Gastroesophageal sphincter (tissue), 4 donors: Measurements from ENCODE around the gene CERCAM. TPM values are rescaled to one million over a fixed set of nuclear protein-coding genes. Genes with fewer than 3 reads are reported as not detected.

ENCODE experiments used
- ATAC-seq: fragments of 150-250 bp; one replicate; pipeline ENCODE4 v1.9.1; 2016; ENCODE audit warnings: mild to moderate bottlenecking, moderate library complexity
- H3K27ac ChIP-seq, 4 donors: fragments of 200-600 bp; sonication (generic) in 3 of 4; 1 replicate in 3 of 4; 2 replicates in 1 of 4; pipeline ENCODE4 v1.5.1; 2016 to 2019
- H3K27me3 ChIP-seq: fragments of 200-600 bp; sonication (generic); one replicate; pipeline ENCODE4 v1.5.1; 2019
- H3K36me3 ChIP-seq, 2 donors: fragments of 200-600 bp; sonication (generic); one replicate each; pipeline ENCODE4 v1.5.1; 2019; ENCODE audit warnings: control low read depth in 1 of 2
- H3K4me1 ChIP-seq, 3 donors: fragments of 200-600 bp; sonication (generic); 1 replicate in 2 of 3; 2 replicates in 1 of 3; pipeline ENCODE4 v1.5.1; 2016 to 2019; ENCODE audit warnings: control low read depth in 2 of 3
- H3K4me3 ChIP-seq, 2 donors: fragments of 200-600 bp; sonication (generic); one replicate each; pipeline ENCODE4 v1.5.1; 2019; ENCODE audit warnings: mild to moderate bottlenecking in 1 of 2, moderate library complexity in 1 of 2
- H3K9me3 ChIP-seq, 3 donors: fragments of 200-600 bp; sonication (generic); one replicate each; pipeline ENCODE4 v1.5.1; 2017 to 2019; ENCODE audit warnings: control low read depth in 2 of 3
- EP300 ChIP-seq: sonication (generic); formaldehyde crosslinking; IDR thresholded peaks from one replicate; pipeline ENCODE4 v1.6.1; 2017; ENCODE audit warnings: antibody characterized with exemption, mild to moderate bottlenecking
- POLR2A ChIP-seq, 2 donors: fragments of 450-650 bp; IDR thresholded peaks; one replicate each; pipeline ENCODE4 v1.6.1; 2017; ENCODE audit warnings: antibody characterized with exemption in 2 of 2, mild to moderate bottlenecking in 2 of 2, moderate library complexity in 1 of 2
- POLR2AphosphoS5 ChIP-seq: sonication (generic); formaldehyde crosslinking; IDR thresholded peaks from one replicate; pipeline ENCODE4 v1.6.1; 2017; ENCODE audit warnings: antibody characterized with exemption
- WGBS, 2 donors: methylation state at CpG; one replicate each; pipeline ENCODE4 v1.1.5; 2018; ENCODE audit warnings: low coverage in 1 of 2; 5-methylcytosine and 5-hydroxymethylcytosine counted together
- total RNA-seq, 4 donors: library from RNA; depleted of rRNA; stranded (reverse); fragments of >200 nt; gene quantifications; one replicate each; pipeline ENCODE4 v1.1.0, GENCODE V29; 2016
- TF ChIP-seq, protein P1 (sequence below), 4 experiments: fragments of 200-600 bp in 2 of 4; fragments of 450-650 bp in 2 of 4; sonication (generic) in 1 of 4; IDR thresholded peaks; one replicate each; pipeline ENCODE4 v1.5.1; 2017 to 2019; ENCODE audit warnings: antibody characterized with exemption in 4 of 4, mild to moderate bottlenecking in 2 of 4, moderate library complexity in 2 of 4

The CERCAM gene
- total RNA-seq = 10 to 100 TPM; 18.0 to 30.0 (median 28.1) TPM

DNA sequence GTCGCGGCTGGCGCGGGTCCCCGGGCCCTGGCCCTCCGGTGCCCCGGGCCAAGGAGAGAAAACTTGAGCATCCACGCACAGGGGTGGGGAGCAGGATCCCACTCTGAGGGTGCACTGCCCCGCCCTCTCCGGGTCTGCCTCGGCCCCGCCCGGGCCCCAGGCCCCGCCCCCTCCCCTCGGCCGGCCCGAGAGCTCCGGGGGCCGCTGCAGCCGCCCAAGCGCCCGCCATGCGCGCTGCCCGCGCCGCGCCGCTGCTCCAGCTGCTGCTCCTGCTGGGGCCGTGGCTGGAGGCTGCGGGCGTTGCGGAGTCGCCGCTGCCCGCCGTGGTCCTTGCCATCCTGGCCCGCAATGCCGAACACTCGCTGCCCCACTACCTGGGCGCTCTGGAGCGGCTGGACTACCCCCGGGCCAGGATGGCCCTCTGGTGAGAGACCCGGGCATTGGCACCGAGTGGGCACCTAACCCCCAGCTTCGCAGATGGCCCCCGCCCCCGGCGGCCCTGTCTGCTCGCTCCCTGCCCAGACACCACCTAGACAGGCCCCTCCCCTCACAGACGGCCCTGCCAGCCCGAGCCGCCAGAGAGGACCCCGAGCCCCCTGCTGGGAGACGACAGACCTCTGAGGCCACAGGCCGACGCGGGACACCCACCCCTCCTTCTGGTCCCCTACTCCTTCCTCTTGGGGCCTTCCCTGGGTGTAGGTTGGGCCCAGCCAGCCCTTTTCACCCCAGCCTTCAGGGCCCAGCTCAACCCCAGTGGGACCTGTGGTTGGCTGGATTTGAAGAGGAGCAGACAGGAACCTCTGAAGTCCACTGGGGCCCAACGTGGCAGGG lies at the start of gene CERCAM:
Gene CERCAM (plus strand): TSS at position 207 of the 831 bp plus-strand sequence. CDS start 21 bp downstream, at position 228.
- WGBS, 2 donors = 0% methylated on average over 2 of the region's 59 CpGs; no CpG with 5 or more reads in 1 of the 2 donors
- no peaks in the 10 kb centered on the region for H3K9me3 ChIP-seq
- H3K27ac ChIP-seq = peak within 1 kb of the TSS in 3 of 4 donors; percentile 78 to 88 (median 88)
- peaks cover 0 to 32% (median 14%) of the 10 kb centered on the region in 3 donors for H3K4me1 ChIP-seq
- peaks cover 0 to 33% of the 10 kb centered on the region in 2 donors for H3K36me3 ChIP-seq
- TF ChIP-seq POLR2AphosphoS5 (no peak), POLR2A (IDR thresholded peaks at IDR 0.05) (no peak), EP300 (no peak)
- TF ChIP-seq, protein P1, sequence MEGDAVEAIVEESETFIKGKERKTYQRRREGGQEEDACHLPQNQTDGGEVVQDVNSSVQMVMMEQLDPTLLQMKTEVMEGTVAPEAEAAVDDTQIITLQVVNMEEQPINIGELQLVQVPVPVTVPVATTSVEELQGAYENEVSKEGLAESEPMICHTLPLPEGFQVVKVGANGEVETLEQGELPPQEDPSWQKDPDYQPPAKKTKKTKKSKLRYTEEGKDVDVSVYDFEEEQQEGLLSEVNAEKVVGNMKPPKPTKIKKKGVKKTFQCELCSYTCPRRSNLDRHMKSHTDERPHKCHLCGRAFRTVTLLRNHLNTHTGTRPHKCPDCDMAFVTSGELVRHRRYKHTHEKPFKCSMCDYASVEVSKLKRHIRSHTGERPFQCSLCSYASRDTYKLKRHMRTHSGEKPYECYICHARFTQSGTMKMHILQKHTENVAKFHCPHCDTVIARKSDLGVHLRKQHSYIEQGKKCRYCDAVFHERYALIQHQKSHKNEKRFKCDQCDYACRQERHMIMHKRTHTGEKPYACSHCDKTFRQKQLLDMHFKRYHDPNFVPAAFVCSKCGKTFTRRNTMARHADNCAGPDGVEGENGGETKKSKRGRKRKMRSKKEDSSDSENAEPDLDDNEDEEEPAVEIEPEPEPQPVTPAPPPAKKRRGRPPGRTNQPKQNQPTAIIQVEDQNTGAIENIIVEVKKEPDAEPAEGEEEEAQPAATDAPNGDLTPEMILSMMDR (IDR thresholded peaks at IDR 0.05) = no peak
- ATAC-seq = peak; percentile 92
- peak within 1 kb of the TSS; percentile 64 to 78 for H3K4me3 ChIP-seq
- peaks cover 11% of the 10 kb centered on the region for H3K27me3 ChIP-seq

DNA sequence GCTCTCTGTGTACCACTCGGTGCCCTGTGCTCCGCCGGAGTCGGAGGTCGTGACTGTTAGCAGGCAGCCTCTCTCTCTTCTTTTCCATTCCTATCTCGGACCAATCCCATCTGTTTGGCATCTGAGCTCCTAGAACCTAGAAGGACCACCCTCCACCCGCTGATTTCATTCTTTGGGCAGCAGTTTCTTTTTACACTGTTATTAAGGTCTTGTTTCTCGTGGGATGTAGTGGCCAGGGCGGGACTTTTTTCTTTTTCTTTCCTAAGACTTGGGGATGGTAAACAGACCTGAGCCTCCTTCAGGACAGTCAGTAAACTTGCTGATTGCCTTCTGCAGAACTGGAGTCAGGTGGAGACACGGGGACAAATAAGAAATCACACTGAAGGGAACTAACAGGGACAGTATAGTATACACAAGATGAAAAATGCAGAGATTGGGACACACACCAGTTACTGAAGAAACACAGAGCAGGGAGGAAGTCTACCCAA lies 49.0 kb upstream of the CERCAM start:
- TF ChIP-seq POLR2AphosphoS5 (no peak), POLR2A (IDR thresholded peaks at IDR 0.05) (no peak), EP300 (no peak)
- TF ChIP-seq, protein P1 (IDR thresholded peaks at IDR 0.05) = no peak
- H3K4me3 ChIP-seq = peak overlapping the region; percentile 58 to 83
- 0 to 1% methylated on average over 7 to 9 of the region's 10 CpGs for WGBS, 2 donors
- H3K27ac ChIP-seq = peak overlapping the region; percentile 55 to 98 (median 92)
- no peak for ATAC-seq
- H3K9me3 ChIP-seq = no peaks in the 10 kb centered on the region
- no peaks in the 10 kb centered on the region for H3K27me3 ChIP-seq
- H3K4me1 ChIP-seq = peaks cover 3 to 50% (median 14%) of the 10 kb centered on the region in 3 donors
- peaks cover 0 to 29% of the 10 kb centered on the region in 2 donors for H3K36me3 ChIP-seq

- Histone ChIP-seq H3K27me3 (no peaks in the 10 kb centered on the region), H3K4me1 (peaks cover 3 to 50% (median 14%) of the 10 kb centered on the region in 3 donors), H3K36me3 (peaks cover 0 to 29% of the 10 kb centered on the region in 2 donors), H3K27ac (peak overlapping the region in 3 of 4 donors; percentile 23 to 94 (median 90)), H3K9me3 (no peaks in the 10 kb centered on the region), H3K4me3 (peak overlapping the region; percentile 58 to 83)
- no peak for ATAC-seq
- TF ChIP-seq EP300 (no peak), POLR2AphosphoS5 (no peak), POLR2A (IDR thresholded peaks at IDR 0.05) (no peak)
- TF ChIP-seq, protein P1 (IDR thresholded peaks at IDR 0.05) = no peak
- 24 to 55% methylated on average over 1 to 4 of the region's 4 CpGs for WGBS, 2 donors
Measured at GRCh38 chr9:128372188-128372641, 48.4 kb upstream of the CERCAM start.

DNA sequence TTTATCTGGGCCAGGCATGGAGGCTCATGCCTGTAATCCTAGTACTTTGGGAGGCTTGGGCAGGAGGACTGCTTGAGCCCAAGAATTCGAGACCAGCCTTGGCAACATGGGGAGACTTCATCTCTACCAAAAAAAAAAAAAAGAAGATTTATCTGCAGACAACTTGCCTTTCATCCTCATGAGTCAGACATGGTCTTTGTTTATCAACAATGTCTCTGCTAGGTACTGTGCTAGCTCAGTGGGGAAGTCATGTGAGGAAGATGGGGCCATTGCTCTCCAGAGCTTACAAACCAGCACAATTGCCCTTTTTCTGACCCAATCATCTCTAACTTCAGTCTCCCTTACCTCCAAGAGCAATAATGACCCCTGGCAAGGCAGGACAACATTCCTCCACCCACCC lies 47.9 kb upstream of the CERCAM start:
- no peak for ATAC-seq
- WGBS, 2 donors = 80% methylated on average over 1 of the region's 1 CpG; no CpG with 5 or more reads in 1 of the 2 donors

More for the DNA sequence above, 47.9 kb upstream of the CERCAM start:
- Histone ChIP-seq H3K36me3 (peaks cover 0 to 33% of the 10 kb centered on the region in 2 donors), H3K9me3 (no peaks in the 10 kb centered on the region), H3K27ac (peak overlapping the region in 1 of 4 donors; percentile 23), H3K4me1 (peaks cover 3 to 50% (median 14%) of the 10 kb centered on the region in 3 donors), H3K4me3 (no peak overlapping the region), H3K27me3 (no peaks in the 10 kb centered on the region)
- no peak for TF ChIP-seq EP300
- TF ChIP-seq POLR2A (IDR thresholded peaks at IDR 0.05) = no peak
- TF ChIP-seq, protein P1 (IDR thresholded peaks at IDR 0.05) = no peak
- TF ChIP-seq POLR2AphosphoS5 = no peak
